Activated CD8-positive, alpha-beta memory T cell treated with anti-CD3 and anti-CD28 coated beads, Interleukin-2, amount 50 U/mL, for 24 hours (primary cell): ENCODE data around the gene P2RY6.
"Not testable (repeated sequence)": the region's sequence is repeated elsewhere in the genome, so short reads cannot be mapped to it uniquely, and the experiment has no call there.

Experiments used
- DNase-seq: peaks from one replicate; pipeline ENCODE4 v3.0.0-alpha.2; 2020; ENCODE audit errors: extremely low read depth

P2RY6 gene, protein sequence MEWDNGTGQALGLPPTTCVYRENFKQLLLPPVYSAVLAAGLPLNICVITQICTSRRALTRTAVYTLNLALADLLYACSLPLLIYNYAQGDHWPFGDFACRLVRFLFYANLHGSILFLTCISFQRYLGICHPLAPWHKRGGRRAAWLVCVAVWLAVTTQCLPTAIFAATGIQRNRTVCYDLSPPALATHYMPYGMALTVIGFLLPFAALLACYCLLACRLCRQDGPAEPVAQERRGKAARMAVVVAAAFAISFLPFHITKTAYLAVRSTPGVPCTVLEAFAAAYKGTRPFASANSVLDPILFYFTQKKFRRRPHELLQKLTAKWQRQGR

DNA sequence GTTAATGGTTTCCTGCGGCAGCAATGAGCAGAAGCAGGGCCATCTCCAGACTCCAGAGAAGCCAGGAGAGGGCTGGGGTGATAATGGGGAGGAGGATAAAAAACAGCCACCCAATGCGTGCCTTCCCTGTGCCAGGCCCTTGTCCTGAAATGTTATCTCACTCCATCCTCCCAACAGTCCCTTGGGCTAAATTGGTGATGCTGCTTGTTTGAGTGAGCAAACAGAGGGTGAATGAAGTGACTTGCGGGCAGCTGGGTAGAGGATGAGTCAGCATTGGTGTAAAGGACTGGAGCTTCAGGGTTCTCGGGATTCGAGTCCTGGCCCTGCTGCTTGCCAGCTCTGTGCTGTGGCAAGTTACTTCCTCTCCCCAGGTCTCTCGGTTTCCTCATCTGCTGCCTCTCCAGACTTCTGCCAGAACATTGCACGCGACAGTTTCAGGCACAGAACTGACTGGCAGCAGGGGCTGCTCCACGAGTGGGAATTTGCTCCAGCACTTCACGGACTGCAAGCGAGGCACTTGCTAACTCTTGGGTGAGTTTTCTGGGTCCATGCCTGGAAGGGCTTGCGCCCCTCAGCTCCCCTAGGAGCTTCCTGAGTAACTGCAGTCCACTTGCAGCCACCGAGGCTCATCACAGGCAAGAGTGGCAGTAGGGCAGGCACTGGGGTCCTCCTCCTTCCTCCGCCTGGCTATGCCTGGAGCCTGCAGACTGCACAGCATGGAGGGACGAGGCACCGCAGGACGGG is at the start of gene P2RY6:
TSS of gene P2RY6 (plus strand) at position 403 of the 744 bp plus-strand sequence. CDS start 24,181 bp downstream, outside the sequence.
- DNase-seq, result no peak

DNA sequence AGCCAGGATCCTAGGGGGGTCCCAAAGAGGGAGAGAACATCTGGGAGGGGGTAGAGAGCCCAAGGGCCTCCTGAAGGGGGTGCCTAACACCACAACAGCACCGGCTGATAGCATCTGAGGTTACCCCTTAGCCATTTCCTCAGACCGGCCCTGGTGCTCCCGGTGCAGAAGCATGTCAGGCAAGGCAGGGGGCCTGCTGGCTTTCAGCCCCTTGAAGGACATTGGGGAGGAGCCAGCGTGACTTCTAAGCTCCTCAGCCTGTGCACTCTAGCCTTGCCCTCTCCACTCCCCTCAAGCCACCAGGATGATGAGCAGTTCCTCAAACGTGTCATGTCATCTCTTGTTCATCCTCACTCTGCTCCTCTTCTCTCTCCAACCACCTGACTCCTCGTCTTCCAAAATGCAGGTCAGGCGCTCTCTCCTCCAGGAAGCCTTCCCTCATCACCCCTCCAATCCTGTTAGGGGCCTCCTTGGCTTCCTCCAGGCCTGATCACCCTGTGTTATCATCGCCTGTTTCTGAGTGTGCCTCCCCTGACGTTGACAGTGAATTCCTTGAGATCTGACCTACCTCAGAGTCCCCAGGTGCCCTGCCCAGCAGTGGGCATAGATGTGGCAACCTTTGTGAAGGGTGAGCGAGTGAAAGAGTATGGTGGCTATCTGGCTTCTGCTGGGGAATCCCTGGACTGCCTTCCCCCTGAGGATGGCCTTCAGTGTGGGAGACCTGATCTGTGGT is 48.0 kb upstream of the P2RY6 start:
- no peak for DNase-seq

DNA sequence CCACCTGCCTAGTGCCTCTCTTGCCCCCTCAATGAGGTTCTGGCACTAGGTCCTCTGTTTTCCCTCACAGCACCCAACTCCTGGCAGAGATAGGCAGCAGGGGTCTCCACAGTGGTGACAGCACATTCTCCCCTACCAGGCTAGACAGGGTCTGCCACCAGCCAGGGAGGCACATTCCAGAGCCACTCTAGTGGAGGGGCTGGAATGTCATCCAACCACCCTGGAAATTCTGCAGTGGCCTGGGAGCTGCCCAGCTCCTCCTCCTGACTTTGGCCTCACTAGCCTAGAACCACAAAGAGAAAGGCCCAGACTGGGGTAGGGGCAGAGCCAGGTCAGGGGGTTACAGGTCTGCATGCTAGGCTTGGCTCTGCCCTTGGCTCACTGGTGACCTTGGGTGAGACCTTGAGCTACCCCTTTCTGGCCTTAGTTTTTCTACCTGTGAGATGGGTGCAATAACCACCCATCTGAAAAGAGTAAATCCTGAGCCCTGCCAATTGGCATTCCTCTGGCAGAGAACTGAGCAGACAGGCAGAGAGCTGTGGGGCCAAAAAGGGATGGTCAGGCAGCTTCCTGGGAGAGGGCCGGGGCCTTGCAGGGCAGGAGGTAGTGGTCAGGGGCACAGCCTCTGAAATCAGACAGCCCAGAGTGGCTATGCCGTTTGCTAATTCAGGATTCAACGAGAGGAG is 47.0 kb upstream of the P2RY6 start:
- DNase-seq, result no peak

DNA sequence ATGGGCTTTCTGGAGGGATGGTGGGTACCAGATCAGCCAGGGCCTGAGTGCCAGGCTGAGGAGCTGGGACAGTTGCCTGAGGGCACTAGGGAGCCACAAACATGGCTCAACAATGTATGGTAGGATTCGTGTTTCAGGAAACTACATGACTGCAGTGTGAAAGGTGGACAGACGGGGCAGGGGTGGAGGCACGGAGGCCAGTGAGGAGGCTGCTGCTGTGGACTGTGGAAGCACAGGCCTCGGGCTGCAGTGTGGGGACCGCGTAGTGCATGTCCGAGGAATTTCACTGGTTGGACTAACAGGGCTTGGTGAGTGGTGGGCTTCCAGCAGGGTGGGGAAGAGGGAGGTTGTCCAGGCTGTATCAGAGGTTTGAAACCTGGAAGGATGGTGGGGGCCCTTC is 46.3 kb upstream of the P2RY6 start:
- DNase-seq, result no peak

DNA sequence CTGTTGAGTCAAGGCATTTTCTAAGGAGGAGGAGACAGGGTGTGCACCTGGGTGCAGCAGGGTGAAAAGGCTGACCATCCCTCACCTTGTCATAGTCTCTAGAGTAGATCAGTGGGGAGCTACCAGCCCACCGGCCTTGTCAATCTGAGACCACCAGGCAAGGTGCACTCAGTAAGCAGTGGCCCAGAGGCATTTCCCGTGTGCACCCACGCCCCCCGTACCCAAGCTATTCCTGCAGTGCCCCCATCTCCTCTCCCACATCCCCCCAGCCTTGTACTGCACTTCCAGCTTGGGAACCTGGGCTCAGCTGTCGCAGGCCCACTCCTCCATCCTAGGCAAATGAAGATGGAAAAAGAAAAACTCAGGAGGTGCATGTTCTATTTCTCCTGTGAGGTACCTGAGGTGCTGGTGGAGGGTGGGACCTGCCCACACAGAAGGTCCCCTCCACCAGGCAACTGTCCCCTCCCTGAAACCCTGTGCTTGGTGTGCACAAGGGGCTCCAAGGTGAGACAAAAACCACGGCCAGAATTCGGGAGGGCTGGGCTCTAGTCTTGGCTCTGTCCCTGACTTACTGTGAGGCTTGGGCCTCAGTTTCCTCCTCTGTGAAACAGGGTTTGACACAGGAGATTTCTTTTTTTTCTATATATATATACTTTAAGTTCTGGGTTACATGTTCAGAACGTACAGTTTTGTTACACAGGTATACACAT is 45.7 kb upstream of the P2RY6 start:
- DNase-seq, result no peak

DNA sequence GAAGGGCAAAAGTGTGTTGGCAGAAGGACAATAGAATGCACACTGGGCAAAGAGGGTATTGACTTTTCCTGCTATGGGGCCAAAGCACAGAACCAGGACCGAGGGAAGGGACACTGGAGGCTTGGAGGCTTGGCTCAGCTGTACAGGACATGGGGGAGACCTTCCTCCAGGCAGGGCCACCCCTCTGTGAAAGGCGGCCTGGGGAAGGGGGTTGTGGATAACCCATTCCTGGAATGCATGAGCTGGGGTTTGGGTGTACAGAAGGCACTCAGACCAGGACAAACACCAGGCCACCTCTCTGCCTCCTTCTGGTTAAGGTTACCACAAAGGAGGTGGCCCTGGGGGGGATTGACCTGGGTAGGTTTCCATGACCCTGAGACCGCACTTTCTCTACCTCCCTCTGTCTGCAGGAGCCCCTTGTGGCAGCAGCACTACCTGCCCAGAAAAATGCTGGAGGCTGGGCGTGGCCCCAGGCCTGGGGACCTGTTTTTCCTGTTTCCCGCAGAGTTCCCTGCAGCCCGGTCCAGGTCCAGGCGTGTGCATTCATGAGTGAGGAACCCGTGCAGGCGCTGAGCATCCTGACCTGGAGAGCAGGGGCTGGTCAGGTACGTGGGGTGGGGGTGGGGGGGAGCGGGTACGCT is 44.4 kb upstream of the P2RY6 start:
- DNase-seq, result no peak

DNA sequence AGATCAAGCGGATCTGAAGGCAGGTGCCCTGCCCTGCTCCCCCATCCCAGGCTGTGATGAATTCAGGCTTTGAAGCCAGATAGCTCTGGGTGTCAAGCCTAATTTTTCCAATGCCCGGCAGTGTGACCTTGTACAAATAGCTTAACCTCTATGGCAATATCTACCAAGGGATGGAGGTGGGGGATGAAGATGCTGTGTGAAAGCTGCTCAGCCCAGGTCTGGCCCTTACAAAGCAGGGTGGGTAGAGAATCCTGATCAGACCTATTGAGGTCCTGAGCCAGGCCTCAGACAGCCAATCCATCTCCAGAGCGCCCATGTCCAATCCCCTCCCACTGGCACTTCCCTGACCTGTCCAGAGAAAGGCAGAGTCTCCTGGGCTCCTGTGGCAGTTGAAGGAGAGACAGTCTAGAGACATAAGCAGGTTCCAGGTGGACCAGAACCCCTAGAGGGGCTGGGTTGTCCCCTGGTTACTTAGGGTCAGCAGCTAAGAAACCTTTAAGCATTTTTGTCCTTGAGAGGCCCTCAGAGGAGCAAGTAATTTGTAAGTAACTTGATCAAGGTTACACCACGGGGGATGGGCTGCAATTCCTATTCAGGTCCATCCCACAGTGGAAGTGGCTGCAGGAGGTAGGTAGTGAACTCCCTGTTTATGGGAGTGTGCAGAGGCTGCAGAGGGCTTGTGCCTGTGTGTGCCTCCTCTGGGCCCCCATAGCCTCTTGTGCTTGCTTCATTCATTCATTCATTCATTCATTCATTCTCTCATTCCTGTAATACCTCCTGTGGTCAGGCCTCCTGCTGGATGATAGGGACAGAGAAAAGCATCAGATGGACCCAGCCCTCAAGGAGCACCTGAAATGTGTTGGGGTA is 43.6 kb upstream of the P2RY6 start:
- no peak for DNase-seq

DNA sequence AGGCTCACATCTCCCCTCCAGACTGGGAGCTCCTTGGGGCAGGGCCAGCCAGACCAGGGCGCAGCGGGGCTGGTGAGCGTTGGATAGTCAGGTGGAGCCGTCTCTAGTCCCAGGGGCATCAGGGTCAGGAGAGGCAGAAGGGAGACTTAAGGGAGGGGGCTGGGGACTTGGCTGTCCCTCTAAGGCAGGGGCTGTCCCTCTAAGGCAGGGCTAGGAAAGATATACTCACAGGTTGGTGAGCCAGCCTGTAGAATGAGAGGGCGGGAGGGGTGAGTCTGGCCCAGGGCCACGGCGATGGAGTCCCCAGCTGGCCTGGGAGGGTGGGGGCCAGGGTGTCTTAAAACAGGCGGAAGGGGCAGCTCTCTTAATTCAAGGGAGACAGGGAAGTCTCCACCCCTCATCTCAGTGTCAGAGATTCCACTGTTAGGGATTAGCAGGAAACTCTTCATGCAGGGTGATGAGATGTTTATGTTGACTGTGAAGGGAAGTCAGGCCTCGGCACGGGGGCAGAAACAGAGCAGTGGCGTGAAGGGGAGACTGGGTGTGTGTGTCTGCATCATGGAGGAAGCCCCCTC is 42.7 kb upstream of the P2RY6 start:
- no peak for DNase-seq

DNA sequence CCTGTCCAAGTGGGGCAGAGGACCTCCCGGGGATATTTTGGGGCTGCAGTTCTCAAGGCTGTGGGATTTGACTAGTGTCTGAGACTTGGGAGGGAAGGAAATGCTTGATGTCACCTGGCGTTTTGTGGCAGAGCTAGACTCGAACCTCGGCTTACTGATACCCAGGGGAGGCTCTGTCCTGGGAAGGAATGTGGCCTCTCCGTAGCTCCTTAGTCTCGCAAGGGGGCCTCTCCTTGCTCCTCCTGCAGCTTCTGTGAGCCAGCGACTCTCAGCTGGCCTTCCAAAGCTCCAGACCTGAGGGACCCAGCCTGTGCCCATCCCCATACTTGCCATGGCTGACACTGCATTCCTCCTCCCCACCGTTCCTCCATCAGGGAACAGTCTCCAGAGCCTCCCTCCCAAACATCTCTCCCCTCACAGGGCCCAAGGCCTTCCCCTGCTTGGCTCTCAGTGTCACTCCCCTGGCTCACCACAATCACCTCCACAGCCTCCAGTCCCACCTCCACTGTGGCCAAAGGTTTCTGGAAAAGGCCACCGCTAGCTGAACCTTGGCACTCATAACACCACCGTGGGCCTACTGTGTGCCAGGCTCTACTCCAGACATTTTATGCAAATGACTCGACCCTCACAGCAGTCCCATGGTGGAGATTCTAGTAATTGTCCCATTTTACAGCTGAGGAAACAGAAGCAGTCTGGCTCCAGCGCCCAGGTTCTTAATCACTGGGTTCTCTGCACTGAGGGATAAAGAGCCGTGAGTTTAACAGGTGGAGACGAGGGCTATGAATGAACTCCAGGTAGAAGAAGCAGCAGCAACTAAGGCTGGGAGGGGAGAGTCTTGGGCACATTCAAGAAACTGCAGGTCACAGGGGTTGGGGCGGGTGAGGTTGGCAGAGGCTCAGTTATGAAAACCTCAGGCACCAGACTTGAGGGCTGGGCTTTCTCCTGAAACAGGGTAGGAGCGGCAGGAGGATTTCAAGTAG is 42.0 kb upstream of the P2RY6 start:
- DNase-seq, result no peak

- no peak for DNase-seq
These were observed 41.2 kb upstream of the P2RY6 start for GRCh38 chr11:73230931-73231330.

DNA sequence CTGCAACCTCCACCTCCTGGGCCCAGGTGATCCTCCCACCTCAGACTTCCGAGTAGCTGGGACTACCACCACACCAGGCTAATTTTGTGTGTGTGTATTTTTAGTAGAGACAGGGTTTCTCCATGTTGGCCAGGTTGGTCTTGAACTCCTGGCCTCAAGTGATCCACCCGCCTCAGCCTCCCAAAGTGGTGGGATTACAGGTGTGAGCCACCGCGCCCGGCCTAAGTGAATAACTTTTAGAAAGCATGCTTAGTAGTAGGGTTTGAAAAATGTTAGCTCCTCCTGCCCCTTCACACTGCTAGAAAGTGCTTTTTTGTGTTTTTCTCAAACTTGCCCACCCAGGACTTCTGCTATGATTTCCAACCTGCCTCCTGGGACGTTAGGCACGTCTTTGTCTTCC is 39.7 kb upstream of the P2RY6 start:
- DNase-seq, result not testable (repeated sequence)

DNA sequence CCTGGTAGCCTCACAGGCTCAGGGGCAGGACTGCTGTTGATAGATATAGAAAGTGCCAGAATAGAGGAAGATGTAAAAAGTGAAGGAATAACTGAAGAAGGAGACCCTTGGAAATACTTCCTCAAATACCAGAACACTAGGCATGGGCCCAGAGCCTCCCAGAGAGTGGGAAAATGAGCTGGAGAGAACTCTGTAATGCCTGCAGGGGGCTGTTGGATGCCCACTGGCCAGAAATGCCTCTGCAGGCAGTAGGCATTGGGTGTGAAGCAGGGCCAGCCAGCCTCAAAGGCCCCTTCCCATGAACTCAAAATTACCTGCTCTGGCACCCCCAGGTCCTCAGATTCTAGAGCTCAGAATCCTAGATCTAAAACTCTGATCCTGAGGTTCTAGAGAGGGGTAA is 38.9 kb upstream of the P2RY6 start:
- no peak for DNase-seq

DNA sequence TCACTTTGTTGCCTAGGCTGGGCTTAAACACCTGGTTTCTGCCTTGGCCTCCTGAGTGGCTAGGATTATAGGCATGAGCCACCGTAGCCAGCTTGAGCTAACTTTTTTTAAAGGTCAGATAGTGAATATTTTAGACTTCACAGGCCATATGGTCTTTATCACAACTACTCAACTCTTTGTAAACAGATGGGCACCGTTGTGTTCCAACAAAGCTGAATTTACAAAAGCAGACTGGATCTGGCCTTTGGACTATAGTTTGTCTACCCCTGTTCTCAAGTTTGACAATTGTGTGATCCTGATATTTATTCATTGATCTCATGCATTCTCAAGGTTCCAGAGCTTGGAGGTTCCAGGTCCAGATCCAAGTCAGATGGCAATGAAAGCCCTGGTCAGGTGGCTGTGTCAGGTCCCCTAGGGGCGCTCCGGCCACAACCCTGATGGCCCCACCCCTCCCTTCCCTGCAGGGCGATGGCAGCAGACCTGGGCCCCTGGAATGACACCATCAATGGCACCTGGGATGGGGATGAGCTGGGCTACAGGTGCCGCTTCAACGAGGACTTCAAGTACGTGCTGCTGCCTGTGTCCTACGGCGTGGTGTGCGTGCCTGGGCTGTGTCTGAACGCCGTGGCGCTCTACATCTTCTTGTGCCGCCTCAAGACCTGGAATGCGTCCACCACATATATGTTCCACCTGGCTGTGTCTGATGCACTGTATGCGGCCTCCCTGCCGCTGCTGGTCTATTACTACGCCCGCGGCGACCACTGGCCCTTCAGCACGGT is 38.3 kb upstream of the P2RY6 start:
- DNase-seq, result no peak

DNA sequence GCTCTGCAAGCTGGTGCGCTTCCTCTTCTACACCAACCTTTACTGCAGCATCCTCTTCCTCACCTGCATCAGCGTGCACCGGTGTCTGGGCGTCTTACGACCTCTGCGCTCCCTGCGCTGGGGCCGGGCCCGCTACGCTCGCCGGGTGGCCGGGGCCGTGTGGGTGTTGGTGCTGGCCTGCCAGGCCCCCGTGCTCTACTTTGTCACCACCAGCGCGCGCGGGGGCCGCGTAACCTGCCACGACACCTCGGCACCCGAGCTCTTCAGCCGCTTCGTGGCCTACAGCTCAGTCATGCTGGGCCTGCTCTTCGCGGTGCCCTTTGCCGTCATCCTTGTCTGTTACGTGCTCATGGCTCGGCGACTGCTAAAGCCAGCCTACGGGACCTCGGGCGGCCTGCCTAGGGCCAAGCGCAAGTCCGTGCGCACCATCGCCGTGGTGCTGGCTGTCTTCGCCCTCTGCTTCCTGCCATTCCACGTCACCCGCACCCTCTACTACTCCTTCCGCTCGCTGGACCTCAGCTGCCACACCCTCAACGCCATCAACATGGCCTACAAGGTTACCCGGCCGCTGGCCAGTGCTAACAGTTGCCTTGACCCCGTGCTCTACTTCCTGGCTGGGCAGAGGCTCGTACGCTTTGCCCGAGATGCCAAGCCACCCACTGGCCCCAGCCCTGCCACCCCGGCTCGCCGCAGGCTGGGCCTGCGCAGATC is 37.5 kb upstream of the P2RY6 start:
- DNase-seq, result no peak

GRCh38 chr11:73235236-73235786 is 36.8 kb upstream of the P2RY6 start:
- no peak for DNase-seq

DNA sequence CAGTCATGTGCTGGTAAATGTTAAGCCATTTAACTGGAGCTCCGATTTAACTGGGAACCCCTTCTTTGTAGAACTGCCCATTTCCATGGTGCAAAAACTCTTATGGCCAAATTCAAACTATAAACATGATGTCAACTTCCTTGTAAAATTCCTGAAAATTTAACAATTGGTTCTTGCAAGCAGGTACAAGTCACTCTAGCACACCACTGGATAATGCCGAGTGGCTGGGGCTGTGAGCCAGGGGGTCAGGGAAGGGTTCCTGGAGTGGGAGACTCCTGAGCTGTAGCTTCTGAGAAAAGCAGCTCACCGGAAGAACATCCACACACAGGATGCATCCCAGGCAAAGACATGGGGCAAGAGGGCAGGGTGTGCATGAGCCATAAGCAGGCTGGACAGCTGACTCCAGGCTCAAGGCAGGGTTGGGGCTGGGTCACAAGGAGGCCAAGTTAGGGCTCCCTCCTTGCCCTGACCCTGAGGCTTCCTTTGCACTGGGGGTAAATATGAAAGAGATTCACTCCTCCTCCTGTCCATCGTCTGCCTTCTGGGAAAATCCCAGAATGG is 35.9 kb upstream of the P2RY6 start:
- no peak for DNase-seq
